HCT116 (cell line): ENCODE data around the gene GAL3ST3. TPM values are rescaled to one million over a fixed set of nuclear protein-coding genes. Genes with fewer than 3 reads are reported as not detected.
"Not testable (repeated sequence)": the region's sequence is repeated elsewhere in the genome, so short reads cannot be mapped to it uniquely, and the experiment has no call there.

Experiments used
- ATAC-seq: fragments of 200-7000 bp; cut with Tn5 transposase; 2 replicates; pipeline ENCODE4 v1.9.1; 2020; ENCODE audit warnings: mild to moderate bottlenecking, moderate library complexity
- BruUV-seq: library from RNA; stranded (reverse); fragments of 400-500 nt; replicated peaks from 2 replicates; lab custom pipeline; 2021; lab: Mats Ljungman, UMichigan
- CTCF ChIA-PET: fragments of 300-600 bp; sonication (Branson Sonifier 250); formaldehyde crosslinking; loops from one replicate; lab custom pipeline; 2021; ENCODE audit warnings: antibody characterized with exemption; lab: Charles Lee
- POLR2A ChIA-PET: fragments of 300-600, 350-600 bp; sonication (Branson Sonifier 250); formaldehyde crosslinking; loops from one replicate; lab custom pipeline; 2021; ENCODE audit warnings: antibody characterized with exemption; lab: Charles Lee
- RAD21 ChIA-PET, 2 experiments: fragments of 300-600 bp; sonication (Branson Sonifier 250); formaldehyde crosslinking; loops; one replicate each; lab custom pipeline; 2023; ENCODE audit warnings: low total read pairs in 2 of 2; ENCODE audit not compliant: uncharacterized antibody in 2 of 2, unreplicated experiment in 2 of 2, low non-redundant PET in 1 of 2; lab: Charles Lee
- DNase-seq: peaks from one replicate; pipeline ENCODE4 v3.0.0-alpha.2; 2010; ENCODE audit warnings: low read depth, low spot score
- H2AFZ ChIP-seq: fragments of 200-600 bp; shearing (Covaris generic), sonication (generic); 2 replicates; pipeline ENCODE4 v1.6.1; 2017; ENCODE audit warnings: low read depth, mixed run types, mixed read lengths, antibody characterized with exemption, low read length; ENCODE audit not compliant: poor library complexity, severe bottlenecking
- H3K27ac ChIP-seq: 2 replicates; pipeline ENCODE4 v1.5.1; 2012; ENCODE audit warnings: low read depth, low read length
- H3K27me3 ChIP-seq: fragments of 200-600 bp; sonication (generic); 2 replicates; pipeline ENCODE4 v1.6.1; 2016; ENCODE audit warnings: mixed run types, low read length, mixed read lengths; ENCODE audit not compliant: insufficient read depth
- H3K36me3 ChIP-seq, 2 experiments: fragments of 200-500 bp in 1 of 2; fragments of 200-600 bp in 1 of 2; sonication (Bioruptor generic) in 1 of 2; sonication (generic) in 1 of 2; 2 replicates each; pipeline versions ENCODE4 v1.5.1 to v1.6.1; 2014 to 2016; ENCODE audit warnings: low read length in 2 of 2, inconsistent platforms in 1 of 2, mixed read lengths in 1 of 2, mixed run types in 1 of 2; ENCODE audit not compliant: insufficient read depth in 2 of 2, control insufficient read depth in 1 of 2
- H3K4me1 ChIP-seq, 2 experiments: fragments of 200-600 bp in 1 of 2; sonication (generic) in 1 of 2; 2 replicates each; pipeline versions ENCODE4 v1.5.1 to v1.6.1; 2012 to 2017; ENCODE audit warnings: low read length in 2 of 2, inconsistent platforms in 1 of 2, mild to moderate bottlenecking in 1 of 2, mixed read lengths in 1 of 2, mixed run types in 1 of 2, moderate library complexity in 1 of 2; ENCODE audit not compliant: insufficient read depth in 2 of 2, control insufficient read depth in 1 of 2
- H3K4me2 ChIP-seq: fragments of 200-600 bp; sonication (generic); 2 replicates; pipeline ENCODE4 v1.6.1; 2017; ENCODE audit warnings: mixed run types, low read length, mixed read lengths
- H3K4me3 ChIP-seq, 2 experiments: fragments of 200-600 bp in 1 of 2; sonication (generic) in 1 of 2; replicated peaks in 1 of 2; 2 replicates each; pipeline ENCODE4 v1.5.1; 2011 to 2016; ENCODE audit warnings: low read length in 2 of 2, control low read depth in 1 of 2, low read depth in 1 of 2, mild to moderate bottlenecking in 1 of 2, mixed read lengths in 1 of 2, mixed run types in 1 of 2
- H3K79me2 ChIP-seq: fragments of 200-600 bp; sonication (generic); 2 replicates; pipeline ENCODE4 v1.6.1; 2017; ENCODE audit warnings: mild to moderate bottlenecking, mixed run types, low read length, moderate library complexity, mixed read lengths; ENCODE audit not compliant: insufficient read depth
- H3K9ac ChIP-seq: fragments of 200-600 bp; sonication (generic); 2 replicates; pipeline ENCODE4 v1.6.1; 2016; ENCODE audit warnings: low read length, mixed read lengths
- H3K9me2 ChIP-seq: fragments of 200-600 bp; sonication (generic), shearing (Covaris generic); 2 replicates; pipeline ENCODE4 v1.6.1; 2017; ENCODE audit warnings: mixed run types, mild to moderate bottlenecking, moderate library complexity; ENCODE audit not compliant: insufficient read depth
- H3K9me3 ChIP-seq, 2 experiments: fragments of 200-500 bp in 1 of 2; fragments of 200-600 bp in 1 of 2; sonication (Bioruptor generic) in 1 of 2; sonication (generic) in 1 of 2; 2 replicates each; pipeline ENCODE4 v1.6.1; 2014 to 2017; ENCODE audit warnings: low read length in 2 of 2, mixed read lengths in 2 of 2, inconsistent platforms in 1 of 2, low read depth in 1 of 2, mild to moderate bottlenecking in 1 of 2, mixed run types in 1 of 2, moderate library complexity in 1 of 2; ENCODE audit not compliant: control insufficient read depth in 1 of 2, insufficient read depth in 1 of 2
- H4K20me1 ChIP-seq: fragments of 200-600 bp; sonication (generic), shearing (Covaris generic); 2 replicates; pipeline ENCODE4 v1.6.1; 2017; ENCODE audit warnings: mixed run types, mild to moderate bottlenecking, moderate library complexity; ENCODE audit not compliant: insufficient read depth
- CEBPB ChIP-seq: IDR thresholded peaks from 2 replicates; pipeline ENCODE4 v1.6.1; 2012; ENCODE audit warnings: low read depth
- EZH2 ChIP-seq: fragments of 200-600 bp; sonication (generic); IDR thresholded peaks from 2 replicates; pipeline ENCODE4 v1.6.1; 2017; ENCODE audit warnings: antibody characterized with exemption, mixed run types
- JUND ChIP-seq: IDR thresholded peaks from 2 replicates; pipeline ENCODE4 v1.6.1; 2012
- POLR2A ChIP-seq: IDR thresholded peaks from 2 replicates; pipeline ENCODE4 v1.7.0; 2011; ENCODE audit warnings: borderline replicate concordance; ENCODE audit not compliant: insufficient read depth, insufficient read length; ENCODE audit errors: extremely low read depth
- RAD21 ChIP-seq: IDR thresholded peaks from 2 replicates; pipeline ENCODE4 v1.6.1; 2012; ENCODE audit warnings: low read depth, mild to moderate bottlenecking
- REST ChIP-seq: IDR thresholded peaks from 2 replicates; pipeline ENCODE4 v1.6.1; 2012; ENCODE audit warnings: low read depth
- SIN3A ChIP-seq: IDR thresholded peaks from 2 replicates; pipeline ENCODE4 v1.6.1; 2012; ENCODE audit warnings: low read depth
- TCF7L2 ChIP-seq: IDR thresholded peaks from 2 replicates; pipeline ENCODE4 v1.7.0; 2011; ENCODE audit warnings: borderline replicate concordance, inconsistent platforms; ENCODE audit not compliant: insufficient read depth, insufficient read length; ENCODE audit errors: extremely low read depth
- ZNF274 ChIP-seq: fragments of 200-500 bp; sonication (Bioruptor generic); IDR thresholded peaks from 2 replicates; pipeline ENCODE4 v1.6.1; 2014; ENCODE audit warnings: mild to moderate bottlenecking, low read depth, low read length, inconsistent platforms
- intact Hi-C: fragments of 100-400 bp; cut with micrococcal nuclease; formaldehyde crosslinking; loops from 2 replicates; pipeline ENCODE4 v1.10.0; 2022
- total RNA-seq: library from RNA; stranded (reverse); gene quantifications from one replicate; pipeline ENCODE4 v1.2.1, GENCODE V29; 2021; ENCODE audit not compliant: unreplicated experiment

Gene GAL3ST3
- total RNA-seq, 1 experiment from 2014 or later = not detected

GRCh38 chr11:66026017-66026529 is 22.9 kb downstream of the GAL3ST3 start, which contains the start of gene CATSPER1:
Gene CATSPER1, minus strand, starts transcription at chr11:66026479. Its CDS starts 100 bp downstream, at chr11:66026379.
- Histone ChIP-seq H4K20me1 (no peaks in the 10 kb centered on the region), H3K4me1 (peaks cover 11 to 19% of the 10 kb centered on the region in 2 experiments), H3K79me2 (no peaks in the 10 kb centered on the region), H3K27me3 (no peaks in the 10 kb centered on the region), H3K9me2 (no peaks in the 10 kb centered on the region), H3K27ac (no peak within 1 kb of the TSS), H3K4me3 (no peak within 1 kb of the TSS), H3K36me3 (no peaks in the 10 kb centered on the region), H2AFZ (no peak within 1 kb of the TSS), H3K9me3 (no peaks in the 10 kb centered on the region), H3K4me2 (no peak within 1 kb of the TSS), H3K9ac (no peak within 1 kb of the TSS)
- ATAC-seq (no peak), DNase-seq (no peak)
- BruUV-seq = no TSS peak
- no peak for TF ChIP-seq SIN3A
- no peak for TF ChIP-seq REST
- TF ChIP-seq JUND = no peak
- no peak for TF ChIP-seq TCF7L2
- no peak for TF ChIP-seq POLR2A
- no peak for TF ChIP-seq ZNF274
- no peak for TF ChIP-seq RAD21
- no peak for TF ChIP-seq EZH2
- no peak for TF ChIP-seq CEBPB
- ChIA-PET CTCF (interaction anchor here (1.4 kb wide), 1 partner anchor 19 kb away, joined by 6 read pairs; no protein-coding TSS in a partner anchor), POLR2A (no interaction called here), RAD21 (no interaction called here)
- intact Hi-C loops = no loop called here

- intact Hi-C loops, RAD21 ChIA-PET, BruUV-seq: not testable (repeated sequence)
Measured at GRCh38 chr11:66023186-66023440, 25.8 kb downstream of the GAL3ST3 start.

More at GRCh38 chr11:66023186-66023440, 25.8 kb downstream of the GAL3ST3 start:
- H3K4me3 ChIP-seq, H3K36me3 ChIP-seq, H2AFZ ChIP-seq, H3K4me2 ChIP-seq, H3K79me2 ChIP-seq, H3K9me3 ChIP-seq, H4K20me1 ChIP-seq, DNase-seq, H3K27me3 ChIP-seq, H3K9me2 ChIP-seq, H3K27ac ChIP-seq, ATAC-seq, H3K9ac ChIP-seq, POLR2A ChIA-PET: not testable (repeated sequence)
- CTCF ChIA-PET = interaction anchor here (1.4 to 3.0 kb wide), 5 partner anchors 8 to 31 kb away, joined by 4 to 14 read pairs (median 5); partner anchors contain the start of gene SF3B2
- H3K4me1 ChIP-seq = peaks cover 14 to 46% of the 10 kb centered on the region in 2 experiments
